ENCODE data around the gene MAPK8.
A peak's percentile ranks its signal among the peaks of the same experiment; 100 is the strongest.

MAPK8 gene

DNA sequence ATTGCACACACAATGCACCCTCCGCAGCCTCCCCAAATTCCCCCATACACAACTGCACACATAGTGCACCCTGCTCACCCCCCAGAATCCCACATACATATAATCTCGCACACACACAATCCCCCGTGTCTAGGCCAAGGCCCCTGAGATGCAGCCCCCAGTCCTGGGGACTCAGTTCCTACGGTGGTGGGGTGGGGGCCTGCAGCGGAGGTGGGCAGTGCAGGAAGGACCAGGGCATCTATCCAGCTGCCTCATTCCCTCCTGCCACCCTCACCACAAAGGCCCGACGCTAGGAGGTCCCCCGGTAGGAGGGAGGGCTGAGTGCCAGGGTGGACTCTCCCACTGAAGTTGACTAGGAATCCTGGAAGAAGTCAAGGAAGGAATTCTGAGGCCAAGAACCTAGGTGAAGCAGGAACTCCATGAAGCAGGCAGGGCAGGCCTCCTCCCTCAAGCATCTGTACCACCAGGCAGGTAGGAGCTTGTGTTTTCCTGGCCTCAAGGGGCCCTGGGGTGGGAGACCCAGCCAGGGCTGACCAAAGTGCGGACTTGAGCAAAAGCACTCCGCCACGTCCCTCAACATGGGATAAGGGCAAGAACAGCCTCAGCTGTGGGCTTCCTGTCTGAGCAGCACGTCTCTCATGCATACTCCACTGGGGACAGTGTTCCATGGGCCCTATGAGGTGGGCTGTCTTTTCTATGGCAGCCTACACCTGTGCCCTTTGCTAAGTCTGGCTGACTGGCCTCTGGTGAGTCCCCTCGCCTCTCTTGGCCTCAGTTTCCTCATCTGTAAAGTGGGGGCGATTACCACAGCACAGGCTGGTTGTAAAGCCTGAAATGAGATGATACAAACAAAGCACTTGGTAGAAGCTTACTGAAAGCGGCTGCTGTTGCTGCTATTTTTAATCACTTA is 145.7 kb downstream of the MAPK8 start:
- Mint-ChIP-seq H3K9me3 (no peaks in the 10 kb centered on the region), H3K36me3 (no peaks in the 10 kb centered on the region), H3K4me3 (no peak overlapping the region), H3K27ac (no peak overlapping the region), H3K4me1 (no peaks in the 10 kb centered on the region), H3K27me3 (peaks cover 3% of the 10 kb centered on the region)
- peak; percentile 17 for DNase-seq
- CTCF ChIA-PET, result no interaction called here

GRCh38 chr10:48452879-48453412 is 146.5 kb downstream of the MAPK8 start:
- no peaks in the 10 kb centered on the region for H3K36me3 Mint-ChIP-seq
- H3K27me3 Mint-ChIP-seq, result peaks cover 3% of the 10 kb centered on the region
- DNase-seq, result peak; percentile 9
- no peaks in the 10 kb centered on the region for H3K9me3 Mint-ChIP-seq
- H3K4me3 Mint-ChIP-seq, result no peak overlapping the region
- CTCF ChIA-PET, result no interaction called here
- no peaks in the 10 kb centered on the region for H3K4me1 Mint-ChIP-seq
- no peak overlapping the region for H3K27ac Mint-ChIP-seq

GRCh38 chr10:48453451-48454301 is 147.2 kb downstream of the MAPK8 start:
- DNase-seq, result peak; percentile 15
- H3K27me3 Mint-ChIP-seq, result peaks cover 7% of the 10 kb centered on the region
- H3K4me1 Mint-ChIP-seq, result no peaks in the 10 kb centered on the region
- H3K9me3 Mint-ChIP-seq, result no peaks in the 10 kb centered on the region
- CTCF ChIA-PET, result no interaction called here
- H3K36me3 Mint-ChIP-seq, result no peaks in the 10 kb centered on the region
- H3K27ac Mint-ChIP-seq, result no peak overlapping the region
- no peak overlapping the region for H3K4me3 Mint-ChIP-seq

- H3K27ac Mint-ChIP-seq, result no peak overlapping the region
- H3K9me3 Mint-ChIP-seq, result no peaks in the 10 kb centered on the region
- H3K27me3 Mint-ChIP-seq, result peaks cover 4% of the 10 kb centered on the region
- no peak overlapping the region for H3K4me3 Mint-ChIP-seq
- H3K4me1 Mint-ChIP-seq, result no peaks in the 10 kb centered on the region
- CTCF ChIA-PET, result interaction anchor here (1.6 kb wide), 1 partner anchor 9 kb away, joined by 3 read pairs; no protein-coding TSS in a partner anchor
- H3K36me3 Mint-ChIP-seq, result no peaks in the 10 kb centered on the region
- DNase-seq, result peak; percentile 13
These were observed 148.0 kb downstream of the MAPK8 start for GRCh38 chr10:48454302-48455054.

DNA sequence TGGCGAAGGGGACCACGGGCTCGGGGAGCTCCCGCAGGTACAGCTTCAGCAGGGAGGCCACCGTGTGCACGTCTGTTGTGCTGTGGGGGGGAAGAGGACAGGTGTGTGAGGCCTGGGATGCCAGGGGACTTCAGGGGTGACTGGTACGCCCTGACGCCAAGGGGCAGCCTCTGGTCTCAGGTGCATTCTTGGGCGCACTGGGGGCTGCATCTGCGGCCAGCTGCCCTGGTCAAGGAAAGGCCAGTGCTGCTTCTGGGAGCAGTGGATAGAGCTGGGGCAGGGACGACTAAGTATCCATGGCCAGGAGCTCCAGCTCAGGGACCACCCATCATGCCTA is 148.5 kb downstream of the MAPK8 start:
- H3K27me3 Mint-ChIP-seq, result peaks cover 4% of the 10 kb centered on the region
- H3K9me3 Mint-ChIP-seq, result no peaks in the 10 kb centered on the region
- H3K4me1 Mint-ChIP-seq, result no peaks in the 10 kb centered on the region
- no peaks in the 10 kb centered on the region for H3K36me3 Mint-ChIP-seq
- CTCF ChIA-PET, result interaction anchor here (1.6 kb wide), 1 partner anchor 10 kb away, joined by 3 read pairs; no protein-coding TSS in a partner anchor
- no peak overlapping the region for H3K27ac Mint-ChIP-seq
- peak; percentile 5 for DNase-seq
- no peak overlapping the region for H3K4me3 Mint-ChIP-seq

- H3K27me3 Mint-ChIP-seq, result peaks cover 4% of the 10 kb centered on the region
- CTCF ChIA-PET, result interaction anchor here (1.6 kb wide), 1 partner anchor 10 kb away, joined by 3 read pairs; no protein-coding TSS in a partner anchor
- H3K27ac Mint-ChIP-seq, result no peak overlapping the region
- H3K4me3 Mint-ChIP-seq, result no peak overlapping the region
- no peaks in the 10 kb centered on the region for H3K36me3 Mint-ChIP-seq
- H3K9me3 Mint-ChIP-seq, result no peaks in the 10 kb centered on the region
- no peaks in the 10 kb centered on the region for H3K4me1 Mint-ChIP-seq
- peak; percentile 6 for DNase-seq
These were observed 149.1 kb downstream of the MAPK8 start for GRCh38 chr10:48455392-48456151.

DNA sequence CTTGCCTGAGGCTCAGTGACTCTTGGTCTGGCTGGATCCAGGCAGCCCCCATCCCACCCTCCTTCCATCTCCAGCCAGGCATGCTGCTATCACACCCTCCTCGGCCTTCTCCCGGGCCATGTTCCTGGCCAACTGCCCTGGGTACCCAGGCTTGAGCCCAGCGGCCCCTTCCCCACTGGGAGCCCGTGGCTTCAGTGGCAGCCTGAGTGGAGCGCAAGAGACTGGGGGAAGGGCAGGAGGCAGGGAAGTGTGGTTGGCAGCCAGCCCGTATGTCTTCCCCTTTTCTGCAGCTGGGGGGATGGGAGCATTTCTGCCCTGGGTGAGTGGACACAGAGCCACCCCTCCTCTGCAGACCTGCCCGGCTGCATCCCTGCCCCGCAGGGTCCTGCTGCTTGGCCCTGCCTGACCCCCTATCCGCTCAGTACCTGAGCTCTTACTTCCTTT is 149.9 kb downstream of the MAPK8 start:
- Mint-ChIP-seq H3K27me3 (peaks cover 4% of the 10 kb centered on the region), H3K4me3 (no peak overlapping the region), H3K36me3 (no peaks in the 10 kb centered on the region), H3K4me1 (no peaks in the 10 kb centered on the region), H3K9me3 (no peaks in the 10 kb centered on the region), H3K27ac (no peak overlapping the region)
- CTCF ChIA-PET, result interaction anchor here (1.6 kb wide), 1 partner anchor 11 kb away, joined by 3 read pairs; no protein-coding TSS in a partner anchor
- DNase-seq, result peak; percentile 6

DNA sequence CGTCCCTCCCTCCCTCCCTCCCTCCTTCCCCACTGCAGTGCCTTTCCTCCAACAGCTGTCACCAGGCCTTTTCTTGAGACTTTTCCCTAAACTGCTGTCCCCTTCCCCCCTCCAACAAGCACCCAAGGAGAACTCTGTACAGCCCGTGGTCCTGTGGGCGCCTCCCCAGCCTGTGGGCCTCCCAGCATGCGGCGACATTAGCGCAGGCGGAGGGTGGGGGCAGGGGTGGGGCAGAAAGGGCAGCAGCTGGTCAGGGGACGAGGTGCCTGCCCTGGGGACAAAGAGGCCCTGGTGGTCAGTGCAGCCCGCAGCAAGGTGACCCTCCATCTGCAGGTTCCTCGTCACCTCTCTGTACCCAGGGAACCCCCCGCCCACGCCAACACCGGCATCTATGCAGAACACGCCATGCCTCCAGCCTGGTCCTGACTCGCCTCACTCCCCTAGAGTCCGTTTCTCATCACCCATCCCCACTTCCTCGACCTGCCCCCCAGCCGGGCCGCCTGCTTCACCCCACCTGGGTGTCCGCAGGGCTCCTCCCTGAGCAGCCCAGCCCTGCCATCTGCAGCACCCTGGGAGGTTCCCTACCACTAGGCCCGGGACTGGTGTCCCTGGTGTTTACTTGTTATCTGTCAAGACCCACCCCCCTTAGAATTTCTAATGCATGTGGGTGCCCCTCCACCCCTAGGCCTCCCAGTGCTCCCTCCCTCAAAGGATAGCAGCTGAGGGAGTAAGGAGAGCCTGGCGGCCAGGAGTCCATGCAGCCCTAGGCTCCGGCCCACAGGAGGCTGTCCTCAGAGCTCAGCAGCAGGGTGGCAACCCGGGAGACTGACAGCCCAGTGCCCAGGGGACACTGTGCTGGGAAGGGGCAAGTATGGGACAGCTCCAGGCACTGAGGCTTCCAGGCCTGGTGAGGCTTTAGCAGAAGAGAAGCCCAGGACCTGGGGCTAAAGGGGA is 150.6 kb downstream of the MAPK8 start:
- Mint-ChIP-seq H3K36me3 (no peaks in the 10 kb centered on the region), H3K27ac (no peak overlapping the region)
- CTCF ChIA-PET, result no interaction called here

GRCh38 chr10:48457949-48458661 is 151.6 kb downstream of the MAPK8 start:
- no peak overlapping the region for H3K4me3 Mint-ChIP-seq
- peak; percentile 13 for DNase-seq
- CTCF ChIA-PET, result no interaction called here
- H3K27ac Mint-ChIP-seq, result no peak overlapping the region
- H3K9me3 Mint-ChIP-seq, result no peaks in the 10 kb centered on the region
- no peaks in the 10 kb centered on the region for H3K36me3 Mint-ChIP-seq
- no peaks in the 10 kb centered on the region for H3K4me1 Mint-ChIP-seq
- H3K27me3 Mint-ChIP-seq, result peaks cover 4% of the 10 kb centered on the region

More for the DNA sequence above, 150.6 kb downstream of the MAPK8 start:
- peaks cover 4% of the 10 kb centered on the region for H3K27me3 Mint-ChIP-seq
- no peaks in the 10 kb centered on the region for H3K4me1 Mint-ChIP-seq
- H3K9me3 Mint-ChIP-seq, result no peaks in the 10 kb centered on the region
- DNase-seq, result peak; percentile 16
- no peak overlapping the region for H3K4me3 Mint-ChIP-seq

GRCh38 chr10:48458662-48459048 is 152.2 kb downstream of the MAPK8 start:
- Mint-ChIP-seq H3K36me3 (no peaks in the 10 kb centered on the region), H3K27me3 (peaks cover 4% of the 10 kb centered on the region), H3K27ac (no peak overlapping the region), H3K4me3 (no peak overlapping the region), H3K4me1 (no peaks in the 10 kb centered on the region), H3K9me3 (no peaks in the 10 kb centered on the region)
- CTCF ChIA-PET, result interaction anchor here (1.0 kb wide), 1 partner anchor 48 kb away, joined by 3 read pairs; no protein-coding TSS in a partner anchor
- peak; percentile 3 for DNase-seq

DNA sequence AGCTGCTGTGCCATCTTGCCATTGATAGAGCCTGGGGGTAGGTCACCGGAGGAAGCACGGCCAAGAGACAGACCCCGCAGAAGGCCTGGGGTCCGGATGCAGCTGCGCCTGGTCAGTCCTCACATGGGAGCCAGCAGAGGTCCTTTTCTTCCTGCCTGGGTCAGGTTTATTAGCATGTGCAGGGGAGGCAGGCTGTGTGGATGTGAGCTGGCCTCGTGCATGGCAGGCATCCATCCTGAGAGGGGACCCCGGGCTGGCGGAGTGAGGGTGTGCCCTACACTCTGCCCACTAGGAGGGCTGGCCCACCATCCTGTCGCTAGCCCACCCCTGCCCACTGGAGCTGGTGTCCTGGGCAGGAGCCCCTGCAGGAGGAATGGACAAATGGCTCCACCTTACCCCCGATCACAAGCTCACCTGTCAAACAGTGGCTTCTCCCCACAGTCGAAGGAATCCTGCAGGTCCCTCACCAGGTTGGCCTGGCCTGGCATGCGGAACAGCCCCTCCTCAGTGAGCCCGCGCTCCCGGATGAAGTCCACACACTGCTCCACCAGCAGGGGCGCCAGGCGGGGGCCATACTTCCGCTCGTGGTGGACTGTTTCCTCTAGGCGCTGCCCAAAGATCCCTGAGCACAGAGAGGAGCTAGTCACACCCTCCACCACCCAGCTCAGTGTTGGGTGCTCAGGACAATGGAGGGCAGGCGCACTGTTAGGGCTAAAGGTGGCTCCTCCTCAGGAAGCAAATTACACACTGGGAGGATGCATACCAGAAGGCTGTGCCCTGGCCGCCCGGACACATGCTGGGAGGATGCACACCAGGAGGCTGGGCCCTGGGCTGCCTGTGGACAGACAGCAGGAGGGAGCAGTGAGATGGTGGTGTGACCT is 153.0 kb downstream of the MAPK8 start:
- DNase-seq, result peak; percentile 16
- Mint-ChIP-seq H3K4me1 (no peaks in the 10 kb centered on the region), H3K36me3 (no peaks in the 10 kb centered on the region), H3K9me3 (no peaks in the 10 kb centered on the region), H3K4me3 (no peak overlapping the region), H3K27ac (no peak overlapping the region), H3K27me3 (peaks cover 6% of the 10 kb centered on the region)
- CTCF ChIA-PET, result interaction anchor here (0.8 to 1.0 kb wide), 2 partner anchors 41 to 47 kb away, joined by 3 read pairs; no protein-coding TSS in a partner anchor

Data from activated naive CD4-positive, alpha-beta T cell treated with anti-CD3 and anti-CD28 coated beads, Interleukin-2, amount 10 ng/mL, durations not matched to agents 7 days and 5 days (primary cell).